ENCODE measurements around the gene SWSAP1. TPM values are rescaled to one million over a fixed set of nuclear protein-coding genes. Genes with fewer than 3 reads are reported as not detected.
"Not testable (repeated sequence)": the region's sequence is repeated elsewhere in the genome, so short reads cannot be mapped to it uniquely, and the experiment has no call there.

SWSAP1 gene
- polyA plus RNA-seq, 1 of the 3 experiments (the other 2 are of a cell fraction): 2.8 TPM

- Histone ChIP-seq H3K4me2 (no peak overlapping the region), H3F3A (replicated peaks; ENCODE audit: insufficient read depth) (peaks cover 13% of the 10 kb centered on the region), H3K9me2 (no peaks in the 10 kb centered on the region), H3K4me1 (ENCODE audit: control insufficient read depth in 1 of 2, insufficient read depth in 2 of 2, low read depth in 1 of 2, low read length in 1 of 2) (peaks cover 10 to 13% of the 10 kb centered on the region in 2 experiments; a peak in 2 of 4 replicates), H3K9ac (no peak overlapping the region), H3K4me3 (ENCODE audit: low read depth in 2 of 2, low read length in 1 of 2) (no peak overlapping the region), H3K9me3 (no peaks in the 10 kb centered on the region), H2AFZ (ENCODE audit: low read depth) (no peak overlapping the region), H3K79me2 (ENCODE audit: insufficient read depth) (no peaks in the 10 kb centered on the region), H3K36me3 (replicated peaks in 1 of 2; ENCODE audit: control insufficient read depth in 1 of 2, insufficient read depth in 2 of 2, low read length in 1 of 2) (no peaks in the 10 kb centered on the region), H3K27me3 (ENCODE audit: insufficient read depth) (no peaks in the 10 kb centered on the region), H3K27ac (ENCODE audit: low read depth in 2 of 2, low read length in 1 of 2) (no peak overlapping the region), H4K20me1 (ENCODE audit: insufficient read depth) (peaks cover under 1% of the 10 kb centered on the region; the same call in 1 of the 2 replicates)
- 73% methylated on average over 4 of the region's 4 CpGs for WGBS (ENCODE audit: low lambda C conversion rate)
- ChIA-PET POLR2A (no interaction called here), CTCF (interaction anchor here (1.5 kb wide), 1 partner anchor 55 kb away, joined by 6 read pairs; no protein-coding TSS in a partner anchor)
- TF ChIP-seq IRF3 (IDR thresholded peaks at IDR 0.05; ENCODE audit: low read depth, low read length) (no peak), RFX5 (IDR thresholded peaks at IDR 0.05; ENCODE audit: low read length) (no peak), REST (IDR thresholded peaks at IDR 0.05; ENCODE audit: low read depth, low read length) (peak; percentile 72; the same call in 1 of the 2 replicates), FOXM1 (IDR thresholded peaks at IDR 0.05; ENCODE audit: low read depth) (no peak), YY1 (IDR thresholded peaks at IDR 0.05; ENCODE audit: low read depth) (no peak), MXI1 (IDR thresholded peaks at IDR 0.05; ENCODE audit: low read depth, low read length) (no peak), PBX3 (IDR thresholded peaks at IDR 0.05) (no peak)
- no peak for DNase-seq
These were observed 25.3 kb upstream of the SWSAP1 start for GRCh38 chr19:11349171-11349570.

GRCh38 chr19:11354102-11354501, 20.4 kb upstream of the SWSAP1 start:
- whole genome bisulfite sequencing (ENCODE audit: low lambda C conversion rate): 94% methylated on average over 4 of the region's 4 CpGs
- POLR2A ChIA-PET: not testable (repeated sequence)

More at GRCh38 chr19:11354102-11354501, 20.4 kb upstream of the SWSAP1 start:
- H3K4me2 ChIP-seq; H2AFZ ChIP-seq (ENCODE audit: low read depth); H3K27ac ChIP-seq (ENCODE audit: low read depth in 2 of 2, low read length in 1 of 2); H3K9me3 ChIP-seq; H3K9me2 ChIP-seq; H4K20me1 ChIP-seq (ENCODE audit: insufficient read depth); H3K36me3 ChIP-seq (replicated peaks in 1 of 2; ENCODE audit: control insufficient read depth in 1 of 2, insufficient read depth in 2 of 2, low read length in 1 of 2); H3F3A ChIP-seq (replicated peaks; ENCODE audit: insufficient read depth); H3K27me3 ChIP-seq (ENCODE audit: insufficient read depth); H3K79me2 ChIP-seq (ENCODE audit: insufficient read depth); H3K9ac ChIP-seq; H3K4me3 ChIP-seq (ENCODE audit: low read depth in 2 of 2, low read length in 1 of 2); DNase-seq: not testable (repeated sequence)
- peaks cover 0 to 18% of the 10 kb centered on the region in 2 experiments; a peak in 1 of 4 replicates for H3K4me1 ChIP-seq (ENCODE audit: control insufficient read depth in 1 of 2, insufficient read depth in 2 of 2, low read depth in 1 of 2, low read length in 1 of 2)
- CTCF ChIA-PET: interaction anchor here (0.7 to 1.6 kb wide), 4 partner anchors 15 to 607 kb away, joined by 3 to 4 read pairs (median 3); partner anchors contain the start of gene ODAD3
